ENCODE data around the gene CYGB.

Gene CYGB

GRCh38 chr17:76546556-76547182, 9.2 kb upstream of the CYGB start:
- TF ChIP-seq EZH2phosphoT487 (IDR thresholded peaks at IDR 0.05; ENCODE audit: borderline replicate concordance, low read length) (no peak), CTCF (IDR thresholded peaks at IDR 0.05; ENCODE audit: low read depth, low read length, poor library complexity, severe bottlenecking) (no peak)
- no peak overlapping the region for H3K27ac ChIP-seq (ENCODE audit: low read depth, low read length)

GRCh38 chr17:76545918-76546555, 8.5 kb upstream of the CYGB start:
- H3K79me2 ChIP-seq (ENCODE audit: control insufficient read depth, low read length): no peaks in the 10 kb centered on the region
- no peak for TF ChIP-seq EZH2phosphoT487 (IDR thresholded peaks at IDR 0.05; ENCODE audit: borderline replicate concordance, low read length)
- no peak for TF ChIP-seq CTCF (IDR thresholded peaks at IDR 0.05; ENCODE audit: low read depth, low read length, poor library complexity, severe bottlenecking)
- no peaks in the 10 kb centered on the region for H3K36me3 ChIP-seq (ENCODE audit: control insufficient read depth, low read length)
- H3K27me3 ChIP-seq (ENCODE audit: control insufficient read depth, low read length): peaks cover 34% of the 10 kb centered on the region
- H3K9me2 ChIP-seq (replicated peaks; ENCODE audit: control insufficient read depth, low read length): no peaks in the 10 kb centered on the region
- H3K4me1 ChIP-seq (ENCODE audit: control insufficient read depth, low read length): peaks cover 13% of the 10 kb centered on the region
- H3K27ac ChIP-seq (ENCODE audit: low read depth, low read length): no peak overlapping the region
- no peaks in the 10 kb centered on the region for H3F3A ChIP-seq (ENCODE audit: control insufficient read depth, insufficient read depth)
- no peaks in the 10 kb centered on the region for H3K9me3 ChIP-seq (ENCODE audit: control insufficient read depth, insufficient read depth, low read length)
- H3K4me3 ChIP-seq (ENCODE audit: low read length): no peak overlapping the region
- H3K4me2 ChIP-seq (ENCODE audit: low read length): no peak overlapping the region
- no peaks in the 10 kb centered on the region for H4K20me1 ChIP-seq (ENCODE audit: control insufficient read depth, insufficient read depth, low read depth, low read length)

More at GRCh38 chr17:76546556-76547182, 9.2 kb upstream of the CYGB start:
- Histone ChIP-seq H3K4me2 (ENCODE audit: low read length) (no peak overlapping the region), H3K9me2 (replicated peaks; ENCODE audit: control insufficient read depth, low read length) (no peaks in the 10 kb centered on the region), H3K4me1 (ENCODE audit: control insufficient read depth, low read length) (peaks cover 10% of the 10 kb centered on the region), H3K36me3 (ENCODE audit: control insufficient read depth, low read length) (no peaks in the 10 kb centered on the region), H3K9me3 (ENCODE audit: control insufficient read depth, insufficient read depth, low read length) (no peaks in the 10 kb centered on the region), H4K20me1 (ENCODE audit: control insufficient read depth, insufficient read depth, low read depth, low read length) (no peaks in the 10 kb centered on the region), H3K27me3 (ENCODE audit: control insufficient read depth, low read length) (peaks cover 35% of the 10 kb centered on the region), H3K4me3 (ENCODE audit: low read length) (no peak overlapping the region), H3K79me2 (ENCODE audit: control insufficient read depth, low read length) (no peaks in the 10 kb centered on the region), H3F3A (ENCODE audit: control insufficient read depth, insufficient read depth) (no peaks in the 10 kb centered on the region)

- no peak overlapping the region for H3K27ac ChIP-seq (ENCODE audit: low read depth, low read length)
- H3K27me3 ChIP-seq (ENCODE audit: control insufficient read depth, low read length): peaks cover 34% of the 10 kb centered on the region
- no peaks in the 10 kb centered on the region for H3K9me3 ChIP-seq (ENCODE audit: control insufficient read depth, insufficient read depth, low read length)
- TF ChIP-seq EZH2phosphoT487 (IDR thresholded peaks at IDR 0.05; ENCODE audit: borderline replicate concordance, low read length) (no peak), CTCF (IDR thresholded peaks at IDR 0.05; ENCODE audit: low read depth, low read length, poor library complexity, severe bottlenecking) (no peak)
- H3F3A ChIP-seq (ENCODE audit: control insufficient read depth, insufficient read depth): no peaks in the 10 kb centered on the region
- H3K79me2 ChIP-seq (ENCODE audit: control insufficient read depth, low read length): no peaks in the 10 kb centered on the region
- no peak overlapping the region for H3K4me3 ChIP-seq (ENCODE audit: low read length)
- H3K36me3 ChIP-seq (ENCODE audit: control insufficient read depth, low read length): no peaks in the 10 kb centered on the region
- H3K4me1 ChIP-seq (ENCODE audit: control insufficient read depth, low read length): peaks cover 20% of the 10 kb centered on the region
- no peaks in the 10 kb centered on the region for H4K20me1 ChIP-seq (ENCODE audit: control insufficient read depth, insufficient read depth, low read depth, low read length)
- no peak overlapping the region for H3K4me2 ChIP-seq (ENCODE audit: low read length)
- H3K9me2 ChIP-seq (replicated peaks; ENCODE audit: control insufficient read depth, low read length): no peaks in the 10 kb centered on the region
Measured at GRCh38 chr17:76544546-76545365, 7.2 kb upstream of the CYGB start.

Measured in DOHH2 (cell line).